Endothelial cell of umbilical vein (primary cell): ENCODE results near the gene TMEM269. TPM values are rescaled to one million over a fixed set of nuclear protein-coding genes. Genes with fewer than 3 reads are reported as not detected.

Experiments
- BruUV-seq: library from RNA; stranded (reverse); fragments of 400-500 nt; replicated peaks from 2 replicates; lab custom pipeline; 2021; lab: Mats Ljungman, UMichigan
- CTCF ChIA-PET: fragments of 300-600, 350-600 bp; sonication (Branson Sonifier 250); formaldehyde crosslinking; loops from one replicate; lab custom pipeline; 2021; ENCODE audit warnings: antibody characterized with exemption, inconsistent platforms; lab: Charles Lee
- POLR2A ChIA-PET: fragments of 300-600, 350-600 bp; sonication (Branson Sonifier 250); formaldehyde crosslinking; loops from one replicate; lab custom pipeline; 2021; ENCODE audit warnings: antibody characterized with exemption, inconsistent platforms; lab: Charles Lee
- DNase-seq: peaks from one replicate; pipeline ENCODE4 v3.0.0-alpha.2; 2011; ENCODE audit warnings: low read depth, low spot score
- FAIRE-seq: peaks from 2 replicates; lab custom pipeline; 2011; peaks lifted over from hg19 to GRCh38; lab: Jason Lieb, UNC
- H2AFZ ChIP-seq: 2 replicates; pipeline ENCODE4 v1.6.0; 2012; ENCODE audit warnings: low read depth, low read length, control low read depth, inconsistent platforms
- H3K27ac ChIP-seq: 2 replicates; pipeline ENCODE4 v1.5.1; 2011; ENCODE audit warnings: low read depth, mild to moderate bottlenecking, control low read depth, low read length, moderate library complexity; ENCODE audit not compliant: insufficient read depth
- H3K27me3 ChIP-seq, 2 experiments: 2 replicates each; pipeline versions ENCODE4 v1.6.0 to v1.6.1; 2011; ENCODE audit warnings: low read length in 2 of 2, mixed read lengths in 1 of 2; ENCODE audit not compliant: control insufficient read depth in 2 of 2, insufficient read depth in 2 of 2
- H3K36me3 ChIP-seq, 2 experiments: 2 replicates in 1 of 2; 3 replicates in 1 of 2; pipeline ENCODE4 v1.5.1; 2011; ENCODE audit warnings: low read length in 2 of 2, mild to moderate bottlenecking in 1 of 2, moderate library complexity in 1 of 2; ENCODE audit not compliant: control insufficient read depth in 2 of 2, insufficient read depth in 2 of 2; ENCODE audit errors: extremely low read depth in 1 of 2
- H3K4me1 ChIP-seq: 3 replicates; pipeline ENCODE4 v1.5.1; 2011; ENCODE audit warnings: mild to moderate bottlenecking, low read length; ENCODE audit not compliant: control insufficient read depth, insufficient read depth; ENCODE audit errors: extremely low read depth
- H3K4me2 ChIP-seq: 2 replicates; pipeline ENCODE4 v1.6.1; 2011; ENCODE audit warnings: low read length, control low read depth, mixed read lengths; ENCODE audit not compliant: insufficient read depth
- H3K4me3 ChIP-seq, 3 experiments: fragments of 200-600 bp in 1 of 3; sonication (generic), shearing (Covaris generic) in 1 of 3; replicated peaks in 1 of 3; 2 replicates each; pipeline ENCODE4 v1.5.1; 2011 to 2016; ENCODE audit warnings: control low read depth in 3 of 3, low read length in 3 of 3, mild to moderate bottlenecking in 2 of 3, inconsistent platforms in 1 of 3, low read depth in 1 of 3, moderate library complexity in 1 of 3; ENCODE audit not compliant: insufficient read depth in 1 of 3
- H3K79me2 ChIP-seq: 2 replicates; pipeline ENCODE4 v1.6.0; 2012; ENCODE audit warnings: low read length, inconsistent platforms; ENCODE audit not compliant: control insufficient read depth, insufficient read depth
- H3K9ac ChIP-seq: replicated peaks from 2 replicates; pipeline ENCODE3; 2011; ENCODE audit warnings: low read length, control low read depth; ENCODE audit not compliant: insufficient read depth; ENCODE audit errors: extremely low read depth
- H3K9me1 ChIP-seq: replicated peaks from 3 replicates; pipeline ENCODE4 v1.6.0; 2011; ENCODE audit warnings: mild to moderate bottlenecking, low read length; ENCODE audit not compliant: control insufficient read depth, insufficient read depth; ENCODE audit errors: extremely low read depth
- H3K9me3 ChIP-seq: replicated peaks from 2 replicates; pipeline ENCODE4 v1.5.1; 2012; ENCODE audit warnings: low read length, inconsistent platforms; ENCODE audit not compliant: control insufficient read depth, insufficient read depth
- H4K20me1 ChIP-seq: replicated peaks from 2 replicates; pipeline ENCODE3; 2011; ENCODE audit warnings: mild to moderate bottlenecking, low read length; ENCODE audit not compliant: control insufficient read depth, insufficient read depth; ENCODE audit errors: extremely low read depth
- EZH2 ChIP-seq: IDR thresholded peaks from 2 replicates; pipeline ENCODE4 v1.6.1; 2012; ENCODE audit warnings: borderline replicate concordance, low read depth, mild to moderate bottlenecking, moderate library complexity, low read length, inconsistent platforms; ENCODE audit not compliant: severe bottlenecking
- FOS ChIP-seq: IDR thresholded peaks from 2 replicates; pipeline ENCODE4 v1.6.1; 2011; ENCODE audit warnings: mild to moderate bottlenecking, low read length, moderate library complexity, borderline replicate concordance; ENCODE audit not compliant: insufficient read depth
- GATA2 ChIP-seq: IDR thresholded peaks from 2 replicates; pipeline ENCODE4 v1.7.0; 2011; ENCODE audit warnings: low read depth, mild to moderate bottlenecking, moderate library complexity, mixed read lengths, low read length; ENCODE audit not compliant: insufficient read length, insufficient read depth
- JUN ChIP-seq: IDR thresholded peaks from 2 replicates; pipeline ENCODE4 v1.6.1; 2011; ENCODE audit warnings: borderline replicate concordance, low read depth; ENCODE audit not compliant: insufficient read length, insufficient read depth
- MYC ChIP-seq: IDR thresholded peaks from one replicate; pipeline ENCODE4 v1.6.1; 2011; ENCODE audit warnings: mild to moderate bottlenecking, low read depth, low read length
- POLR2A ChIP-seq: IDR thresholded peaks from 2 replicates; pipeline ENCODE4 v1.6.1; 2012; ENCODE audit warnings: low read depth, mild to moderate bottlenecking, control low read depth, low read length
- POLR2AphosphoS5 ChIP-seq: IDR thresholded peaks from 2 replicates; pipeline ENCODE4 v1.6.1; 2012; ENCODE audit warnings: low read depth, mild to moderate bottlenecking, control low read depth, low read length, moderate library complexity; ENCODE audit not compliant: insufficient read depth
- dilution Hi-C: fragments of 300-500 bp; cut with MboI; formaldehyde crosslinking; loops from one replicate; pipeline ENCODE4 v1.15.0; 2019; ENCODE audit warnings: low sequenced_read_pairs; ENCODE audit not compliant: extremely low pct_ligation_motif_present
- intact Hi-C: fragments of 100-400 bp; cut with micrococcal nuclease; formaldehyde crosslinking; loops from one replicate; pipeline ENCODE4 v1.10.0; 2022
- polyA plus RNA-seq, 4 experiments: library from polyadenylated mRNA; depleted of rRNA in 3 of 4; stranded (reverse) in 3 of 4; unstranded in 1 of 4; fragments of >200 nt; gene quantifications; 2 replicates each; pipeline versions ENCODE4 v1.2.1 to v1.2.3, GENCODE V29; 2011 to 2012; ENCODE audit warnings: missing spikeins in 1 of 4
- total RNA-seq: library from RNA; stranded (reverse); gene quantifications from 2 replicates; pipeline ENCODE4 v1.2.3, GENCODE V29; 2021
- TF ChIP-seq, protein P1 (sequence below): IDR thresholded peaks from 2 replicates; pipeline ENCODE4 v1.6.1; 2011; ENCODE audit not compliant: insufficient read depth, insufficient read length
- TF ChIP-seq, protein P2 (sequence below), 2 donors: IDR thresholded peaks; 1 replicate in 1 of 2; 2 replicates in 1 of 2; pipeline ENCODE4 v1.5.1; 2011; ENCODE audit warnings: low read length in 2 of 2, mild to moderate bottlenecking in 2 of 2, moderate library complexity in 2 of 2, control low read depth in 1 of 2, inconsistent platforms in 1 of 2, low read depth in 1 of 2; ENCODE audit not compliant: insufficient read depth in 1 of 2; ENCODE audit errors: extremely low read depth in 1 of 2

The TMEM269 gene
- total and polyA plus RNA-seq, 2 donors (not counting 3 experiments of a cell fraction or from before 2014, with no cell fraction given) = 0.03 TPM; not detected in 1

DNA sequence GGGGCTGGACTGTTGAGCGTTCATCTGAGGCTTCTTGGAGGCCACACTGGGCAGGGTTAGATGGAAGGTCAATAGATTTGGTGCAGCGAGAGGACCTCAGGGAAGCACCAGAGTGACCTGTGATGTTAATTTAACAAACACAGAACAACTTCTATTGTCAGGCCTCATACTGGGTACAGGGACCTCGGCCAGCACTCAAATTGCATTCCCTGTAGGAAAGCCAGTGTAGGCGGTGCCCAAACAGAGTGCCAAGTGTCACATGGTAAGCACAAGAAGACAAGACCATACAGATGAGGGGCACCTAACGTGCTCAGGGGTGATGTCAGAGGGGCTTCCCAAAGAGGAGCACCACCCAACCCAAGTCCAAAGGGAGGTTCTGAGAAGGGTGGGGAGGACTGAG lies 1.3 kb downstream of the TMEM269 start:
- peaks cover 0 to 2% of the 10 kb centered on the region in 2 experiments for H3K36me3 ChIP-seq
- intact Hi-C loops (no loop called here), dilution Hi-C loops (no loop called here)
- H3K27ac ChIP-seq = no peak overlapping the region
- no peak overlapping the region for H3K9ac ChIP-seq
- no peak overlapping the region for H3K4me3 ChIP-seq
- H3K4me1 ChIP-seq = peaks cover 8% of the 10 kb centered on the region
- CTCF ChIA-PET = interaction anchor here (0.9 to 5.0 kb wide), 2 partner anchors 208 to 287 kb away, joined by 3 to 28 read pairs; no protein-coding TSS in a partner anchor
- TF ChIP-seq, protein P1, sequence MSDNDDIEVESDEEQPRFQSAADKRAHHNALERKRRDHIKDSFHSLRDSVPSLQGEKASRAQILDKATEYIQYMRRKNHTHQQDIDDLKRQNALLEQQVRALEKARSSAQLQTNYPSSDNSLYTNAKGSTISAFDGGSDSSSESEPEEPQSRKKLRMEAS = no peak
- TF ChIP-seq GATA2 (no peak), POLR2AphosphoS5 (no peak), POLR2A (no peak), MYC (no peak), EZH2 (no peak), FOS (no peak), JUN (no peak)
- TF ChIP-seq, protein P2, sequence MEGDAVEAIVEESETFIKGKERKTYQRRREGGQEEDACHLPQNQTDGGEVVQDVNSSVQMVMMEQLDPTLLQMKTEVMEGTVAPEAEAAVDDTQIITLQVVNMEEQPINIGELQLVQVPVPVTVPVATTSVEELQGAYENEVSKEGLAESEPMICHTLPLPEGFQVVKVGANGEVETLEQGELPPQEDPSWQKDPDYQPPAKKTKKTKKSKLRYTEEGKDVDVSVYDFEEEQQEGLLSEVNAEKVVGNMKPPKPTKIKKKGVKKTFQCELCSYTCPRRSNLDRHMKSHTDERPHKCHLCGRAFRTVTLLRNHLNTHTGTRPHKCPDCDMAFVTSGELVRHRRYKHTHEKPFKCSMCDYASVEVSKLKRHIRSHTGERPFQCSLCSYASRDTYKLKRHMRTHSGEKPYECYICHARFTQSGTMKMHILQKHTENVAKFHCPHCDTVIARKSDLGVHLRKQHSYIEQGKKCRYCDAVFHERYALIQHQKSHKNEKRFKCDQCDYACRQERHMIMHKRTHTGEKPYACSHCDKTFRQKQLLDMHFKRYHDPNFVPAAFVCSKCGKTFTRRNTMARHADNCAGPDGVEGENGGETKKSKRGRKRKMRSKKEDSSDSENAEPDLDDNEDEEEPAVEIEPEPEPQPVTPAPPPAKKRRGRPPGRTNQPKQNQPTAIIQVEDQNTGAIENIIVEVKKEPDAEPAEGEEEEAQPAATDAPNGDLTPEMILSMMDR (IDR thresholded peaks at IDR 0.05; ENCODE audit: extremely low read depth in 1 of 2, insufficient read depth in 1 of 2, low read depth in 1 of 2, low read length in 2 of 2) = no peak
- no peak for FAIRE-seq
- no TSS peak for BruUV-seq
- H3K9me1 ChIP-seq = no peaks in the 10 kb centered on the region
- H3K9me3 ChIP-seq = no peaks in the 10 kb centered on the region
- H3K27me3 ChIP-seq = no peaks in the 10 kb centered on the region
- no peaks in the 10 kb centered on the region for H4K20me1 ChIP-seq
- H3K4me2 ChIP-seq = no peak overlapping the region
- no peak for DNase-seq
- H2AFZ ChIP-seq = no peak overlapping the region
- POLR2A ChIA-PET = no interaction called here
- no peaks in the 10 kb centered on the region for H3K79me2 ChIP-seq
